HG03460 (cell line): Measurements from ENCODE around the gene FAM50B.
"Not testable (repeated sequence)": the region's sequence is repeated elsewhere in the genome, so short reads cannot be mapped to it uniquely, and the experiment has no call there.

Source experiments
- ATAC-seq: cut with Tn5 transposase; IDR thresholded peaks from one replicate; pipeline ENCODE4 v1.9.1; 2021; ENCODE audit not compliant: unreplicated experiment

Gene FAM50B

GRCh38 chr6:3847521-3847920 is 1.7 kb upstream of the FAM50B start:
- no peak for ATAC-seq

GRCh38 chr6:3848380-3848779 is 793 bp upstream of the FAM50B start:
- ATAC-seq = no peak

GRCh38 chr6:3849681-3850450 is 693 bp downstream of the FAM50B start:
- no peak for ATAC-seq

GRCh38 chr6:3850451-3851203 is 1.5 kb downstream of the FAM50B start:
- ATAC-seq = no peak

GRCh38 chr6:3851839-3852238 is 2.7 kb downstream of the FAM50B start:
- ATAC-seq = no peak

- ATAC-seq = no peak
These were observed 3.2 kb downstream of the FAM50B start for GRCh38 chr6:3852391-3852790.

- no peak for ATAC-seq
These were observed 6.7 kb downstream of the FAM50B start for GRCh38 chr6:3855866-3856265.

- ATAC-seq = no peak
These were observed 7.4 kb downstream of the FAM50B start for GRCh38 chr6:3856576-3856975.

- no peak for ATAC-seq
These were observed 8.6 kb downstream of the FAM50B start for GRCh38 chr6:3857468-3858456.

- ATAC-seq = no peak
These were observed 10.8 kb downstream of the FAM50B start for GRCh38 chr6:3859878-3860552.

GRCh38 chr6:3861424-3861823 is 12.3 kb downstream of the FAM50B start:
- no peak for ATAC-seq

- no peak for ATAC-seq
These were observed 12.9 kb downstream of the FAM50B start for GRCh38 chr6:3862038-3862437.

- ATAC-seq = not testable (repeated sequence)
These were observed 14.1 kb downstream of the FAM50B start for GRCh38 chr6:3863322-3863721.

GRCh38 chr6:3865463-3865862 is 16.3 kb downstream of the FAM50B start:
- ATAC-seq = no peak

- no peak for ATAC-seq
These were observed 18.7 kb downstream of the FAM50B start for GRCh38 chr6:3867641-3868502.

- ATAC-seq = no peak
These were observed 19.4 kb downstream of the FAM50B start for GRCh38 chr6:3868544-3868943.

- ATAC-seq = no peak
These were observed 20.1 kb downstream of the FAM50B start for GRCh38 chr6:3869284-3869631.

GRCh38 chr6:3869632-3870527 is 20.7 kb downstream of the FAM50B start:
- ATAC-seq = no peak

- no peak for ATAC-seq
These were observed 21.4 kb downstream of the FAM50B start for GRCh38 chr6:3870528-3870925.
